Ishikawa (cell line): ENCODE results near the gene CFAP141.

Experiments
- CEBPB ChIP-seq: IDR thresholded peaks from 2 replicates; pipeline ENCODE4 v1.6.1; 2012
- EGR1 ChIP-seq: IDR thresholded peaks from 2 replicates; pipeline ENCODE4 v1.6.1; 2012
- EP300 ChIP-seq: IDR thresholded peaks from 2 replicates; pipeline ENCODE4 v1.6.1; 2012; ENCODE audit warnings: borderline replicate concordance
- FOXM1 ChIP-seq: IDR thresholded peaks from 2 replicates; pipeline ENCODE4 v1.6.1; 2012; ENCODE audit warnings: low read depth, borderline replicate concordance
- MAX ChIP-seq: IDR thresholded peaks from 2 replicates; pipeline ENCODE4 v1.6.1; 2012
- NFIC ChIP-seq: IDR thresholded peaks from 2 replicates; pipeline ENCODE4 v1.6.1; 2012
- RAD21 ChIP-seq: IDR thresholded peaks from 2 replicates; pipeline ENCODE4 v1.6.1; 2012; ENCODE audit warnings: low read depth
- TAF1 ChIP-seq: IDR thresholded peaks from 2 replicates; pipeline ENCODE4 v1.6.1; 2012; ENCODE audit warnings: low read depth, mild to moderate bottlenecking
- TCF12 ChIP-seq: IDR thresholded peaks from 2 replicates; pipeline ENCODE4 v1.6.1; 2012; ENCODE audit warnings: low read depth
- TEAD4 ChIP-seq: IDR thresholded peaks from 2 replicates; pipeline ENCODE4 v1.6.1; 2012
- USF1 ChIP-seq: IDR thresholded peaks from 2 replicates; pipeline ENCODE4 v1.6.1; 2012
- YY1 ChIP-seq: IDR thresholded peaks from 2 replicates; pipeline ENCODE4 v1.6.1; 2012; ENCODE audit warnings: low read depth
- ZBTB7A ChIP-seq: IDR thresholded peaks from 2 replicates; pipeline ENCODE4 v1.6.1; 2012; ENCODE audit warnings: low read depth
- TF ChIP-seq, protein P1 (sequence below): IDR thresholded peaks from 2 replicates; pipeline ENCODE4 v1.6.1; 2012; ENCODE audit warnings: low read depth, mild to moderate bottlenecking

DNA sequence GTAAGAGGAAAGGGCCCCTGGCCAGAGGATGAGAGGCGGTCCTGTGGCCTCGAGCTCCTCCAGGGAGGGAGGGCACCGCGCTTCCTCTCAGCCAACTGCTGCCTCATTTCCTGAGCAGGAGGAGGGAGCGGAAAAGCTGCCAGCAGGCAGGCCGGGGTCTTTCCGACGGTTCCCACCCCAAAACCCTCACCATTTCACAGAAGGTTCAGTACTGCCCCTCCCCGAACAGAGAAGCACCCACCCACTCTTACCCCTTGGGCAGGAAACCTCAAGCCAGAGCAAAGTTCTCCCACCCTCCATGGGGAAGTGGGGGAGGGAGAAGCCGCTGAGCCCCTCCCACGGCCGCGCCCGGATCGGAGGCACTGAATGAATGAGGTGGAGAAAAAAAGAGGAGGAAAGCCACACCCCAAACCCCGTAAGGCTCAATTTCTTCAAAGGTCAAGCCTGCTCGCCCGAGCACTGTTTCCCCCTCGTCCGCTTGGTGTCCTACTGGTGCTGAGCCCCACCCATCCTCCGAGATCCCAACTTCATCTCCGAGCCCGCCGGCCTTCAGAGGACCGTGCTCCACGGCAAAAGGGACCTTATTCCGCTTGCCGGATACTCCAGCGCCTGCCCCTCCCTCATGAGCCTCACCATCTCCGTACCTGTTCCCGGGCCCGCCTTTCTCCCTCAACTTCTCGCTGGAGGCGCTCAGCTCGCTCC is 23.6 kb downstream of the CFAP141 start:
- TF ChIP-seq USF1: no peak
- no peak for TF ChIP-seq YY1
- TF ChIP-seq, protein P1, sequence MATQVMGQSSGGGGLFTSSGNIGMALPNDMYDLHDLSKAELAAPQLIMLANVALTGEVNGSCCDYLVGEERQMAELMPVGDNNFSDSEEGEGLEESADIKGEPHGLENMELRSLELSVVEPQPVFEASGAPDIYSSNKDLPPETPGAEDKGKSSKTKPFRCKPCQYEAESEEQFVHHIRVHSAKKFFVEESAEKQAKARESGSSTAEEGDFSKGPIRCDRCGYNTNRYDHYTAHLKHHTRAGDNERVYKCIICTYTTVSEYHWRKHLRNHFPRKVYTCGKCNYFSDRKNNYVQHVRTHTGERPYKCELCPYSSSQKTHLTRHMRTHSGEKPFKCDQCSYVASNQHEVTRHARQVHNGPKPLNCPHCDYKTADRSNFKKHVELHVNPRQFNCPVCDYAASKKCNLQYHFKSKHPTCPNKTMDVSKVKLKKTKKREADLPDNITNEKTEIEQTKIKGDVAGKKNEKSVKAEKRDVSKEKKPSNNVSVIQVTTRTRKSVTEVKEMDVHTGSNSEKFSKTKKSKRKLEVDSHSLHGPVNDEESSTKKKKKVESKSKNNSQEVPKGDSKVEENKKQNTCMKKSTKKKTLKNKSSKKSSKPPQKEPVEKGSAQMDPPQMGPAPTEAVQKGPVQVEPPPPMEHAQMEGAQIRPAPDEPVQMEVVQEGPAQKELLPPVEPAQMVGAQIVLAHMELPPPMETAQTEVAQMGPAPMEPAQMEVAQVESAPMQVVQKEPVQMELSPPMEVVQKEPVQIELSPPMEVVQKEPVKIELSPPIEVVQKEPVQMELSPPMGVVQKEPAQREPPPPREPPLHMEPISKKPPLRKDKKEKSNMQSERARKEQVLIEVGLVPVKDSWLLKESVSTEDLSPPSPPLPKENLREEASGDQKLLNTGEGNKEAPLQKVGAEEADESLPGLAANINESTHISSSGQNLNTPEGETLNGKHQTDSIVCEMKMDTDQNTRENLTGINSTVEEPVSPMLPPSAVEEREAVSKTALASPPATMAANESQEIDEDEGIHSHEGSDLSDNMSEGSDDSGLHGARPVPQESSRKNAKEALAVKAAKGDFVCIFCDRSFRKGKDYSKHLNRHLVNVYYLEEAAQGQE: no peak
- no peak for TF ChIP-seq TEAD4
- TF ChIP-seq RAD21: no peak
- no peak for TF ChIP-seq TAF1
- no peak; the same call in 1 of the 2 replicates for TF ChIP-seq NFIC
- no peak; the same call in 1 of the 2 replicates for TF ChIP-seq MAX
- no peak; the same call in 1 of the 2 replicates for TF ChIP-seq EP300
- no peak for TF ChIP-seq EGR1
- TF ChIP-seq FOXM1: no peak
- TF ChIP-seq CEBPB: no peak
- TF ChIP-seq ZBTB7A: 0 out of 2 replicates have a peak, but pooled peaks have one; percentile 77
- no peak for TF ChIP-seq TCF12
